Measurements from ENCODE around the gene ATP5F1B.

The ATP5F1B gene

GRCh38 chr12:56645717-56646446, at the start of gene ATP5F1B:
Gene ATP5F1B (minus strand): TSS chr12:56645984. CDS start chr12:56645963, 21 bp downstream.
- TF ChIP-seq ZBTB7A (IDR thresholded peaks at IDR 0.05; ENCODE audit: low read depth) (no peak), TCF12 (IDR thresholded peaks at IDR 0.05; ENCODE audit: low read depth) (peak; percentile 48), TAF1 (IDR thresholded peaks at IDR 0.05; ENCODE audit: low read depth) (peak; percentile 99), REST (IDR thresholded peaks at IDR 0.05; ENCODE audit: low read depth) (peak; percentile 14; the same call in 1 of the 2 replicates), TEAD4 (IDR thresholded peaks at IDR 0.05) (0 out of 2 replicates have a peak, but pooled peaks have one; percentile 12), CREB1 (IDR thresholded peaks at IDR 0.05; ENCODE audit: low read depth) (peak; percentile 89), YY1 (IDR thresholded peaks at IDR 0.05; ENCODE audit: low read depth) (peak; percentile 91), RAD21 (IDR thresholded peaks at IDR 0.05; ENCODE audit: low read depth) (no peak), EGR1 (IDR thresholded peaks at IDR 0.05) (no peak), EP300 (IDR thresholded peaks at IDR 0.05; ENCODE audit: borderline replicate concordance) (no peak), USF1 (IDR thresholded peaks at IDR 0.05) (no peak), MAX (IDR thresholded peaks at IDR 0.05) (peak; percentile 78), CEBPB (IDR thresholded peaks at IDR 0.05) (no peak), NFIC (IDR thresholded peaks at IDR 0.05) (no peak), FOXM1 (IDR thresholded peaks at IDR 0.05; ENCODE audit: borderline replicate concordance, low read depth) (peak; percentile 46; the same call in 1 of the 2 replicates)

- no peak for TF ChIP-seq TCF12 (IDR thresholded peaks at IDR 0.05; ENCODE audit: low read depth)
- no peak for TF ChIP-seq CREB1 (IDR thresholded peaks at IDR 0.05; ENCODE audit: low read depth)
- TF ChIP-seq MAX (IDR thresholded peaks at IDR 0.05), result no peak
- TF ChIP-seq YY1 (IDR thresholded peaks at IDR 0.05; ENCODE audit: low read depth), result no peak
- no peak for TF ChIP-seq EP300 (IDR thresholded peaks at IDR 0.05; ENCODE audit: borderline replicate concordance)
- TF ChIP-seq TAF1 (IDR thresholded peaks at IDR 0.05; ENCODE audit: low read depth), result no peak
- TF ChIP-seq TEAD4 (IDR thresholded peaks at IDR 0.05), result no peak
- no peak for TF ChIP-seq NFIC (IDR thresholded peaks at IDR 0.05)
- TF ChIP-seq FOXM1 (IDR thresholded peaks at IDR 0.05; ENCODE audit: borderline replicate concordance, low read depth), result no peak
- TF ChIP-seq EGR1 (IDR thresholded peaks at IDR 0.05), result no peak
- TF ChIP-seq ZBTB7A (IDR thresholded peaks at IDR 0.05; ENCODE audit: low read depth), result no peak
- no peak for TF ChIP-seq REST (IDR thresholded peaks at IDR 0.05; ENCODE audit: low read depth)
- TF ChIP-seq RAD21 (IDR thresholded peaks at IDR 0.05; ENCODE audit: low read depth), result no peak
- no peak for TF ChIP-seq CEBPB (IDR thresholded peaks at IDR 0.05)
Observed at GRCh38 chr12:56694161-56694560, 48.4 kb upstream of the ATP5F1B start.

- TF ChIP-seq USF1 (IDR thresholded peaks at IDR 0.05) (no peak), TEAD4 (IDR thresholded peaks at IDR 0.05) (no peak), EP300 (IDR thresholded peaks at IDR 0.05; ENCODE audit: borderline replicate concordance) (no peak), YY1 (IDR thresholded peaks at IDR 0.05; ENCODE audit: low read depth) (no peak), TCF12 (IDR thresholded peaks at IDR 0.05; ENCODE audit: low read depth) (no peak; the same call in 1 of the 2 replicates), EGR1 (IDR thresholded peaks at IDR 0.05) (no peak), FOXM1 (IDR thresholded peaks at IDR 0.05; ENCODE audit: borderline replicate concordance, low read depth) (no peak), CREB1 (IDR thresholded peaks at IDR 0.05; ENCODE audit: low read depth) (no peak), RAD21 (IDR thresholded peaks at IDR 0.05; ENCODE audit: low read depth) (no peak)
Observed at GRCh38 chr12:56688846-56689109, 43.0 kb upstream of the ATP5F1B start.

GRCh38 chr12:56688129-56688845, 42.5 kb upstream of the ATP5F1B start, which contains the start of gene PTGES3:
Gene PTGES3 (minus strand): TSS chr12:56688284. CDS start chr12:56687999, 285 bp downstream.
- peak; percentile 19 for TF ChIP-seq EP300 (IDR thresholded peaks at IDR 0.05; ENCODE audit: borderline replicate concordance)
- TF ChIP-seq FOXM1 (IDR thresholded peaks at IDR 0.05; ENCODE audit: borderline replicate concordance, low read depth), result peak; percentile 42; the same call in 1 of the 2 replicates
- peak; percentile 95 for TF ChIP-seq TAF1 (IDR thresholded peaks at IDR 0.05; ENCODE audit: low read depth)
- TF ChIP-seq ZBTB7A (IDR thresholded peaks at IDR 0.05; ENCODE audit: low read depth), result peak; percentile 55
- TF ChIP-seq EGR1 (IDR thresholded peaks at IDR 0.05), result no peak; the same call in 1 of the 2 replicates
- peak; percentile 6; the same call in 1 of the 2 replicates for TF ChIP-seq TEAD4 (IDR thresholded peaks at IDR 0.05)
- TF ChIP-seq NFIC (IDR thresholded peaks at IDR 0.05), result 0 out of 2 replicates have a peak, but pooled peaks have one; percentile 34
- TF ChIP-seq CREB1 (IDR thresholded peaks at IDR 0.05; ENCODE audit: low read depth), result peak; percentile 84
- TF ChIP-seq USF1 (IDR thresholded peaks at IDR 0.05), result no peak; the same call in none of the 2 replicates
- TF ChIP-seq TCF12 (IDR thresholded peaks at IDR 0.05; ENCODE audit: low read depth), result peak; percentile 33
- no peak for TF ChIP-seq RAD21 (IDR thresholded peaks at IDR 0.05; ENCODE audit: low read depth)
- TF ChIP-seq MAX (IDR thresholded peaks at IDR 0.05), result peak; percentile 98
